Natural killer cell (primary cell): ENCODE results near the gene FURIN. TPM values are rescaled to one million over a fixed set of nuclear protein-coding genes. Genes with fewer than 3 reads are reported as not detected.
A peak's percentile ranks its signal among the peaks of the same experiment; 100 is the strongest.
"Not testable (repeated sequence)": the region's sequence is repeated elsewhere in the genome, so short reads cannot be mapped to it uniquely, and the experiment has no call there.

ENCODE experiments used
- ATAC-seq, 3 donors: fragments of 150-1000 bp in 2 of 3; fragments of 200-7000 bp in 1 of 3; cut with Tn5 transposase; 1 replicate in 1 of 3; 2 replicates in 2 of 3; pipeline ENCODE4 v1.10.0; 2021; ENCODE audit warnings: mild to moderate bottlenecking in 2 of 3, moderate library complexity in 2 of 3
- DNase-seq, 2 donors: peaks; one replicate each; pipeline versions ENCODE4 v3.0.0 to v3.0.0-alpha.2; 2013 to 2021; ENCODE audit warnings: mixed read lengths in 1 of 2
- H3K27ac ChIP-seq: one replicate; pipeline ENCODE4 v1.5.1; 2013; ENCODE audit warnings: mild to moderate bottlenecking, low read length
- H3K27me3 ChIP-seq: one replicate; pipeline ENCODE4 v1.6.1; 2013; ENCODE audit warnings: low read length; ENCODE audit not compliant: control insufficient read depth, insufficient read depth
- H3K36me3 ChIP-seq: one replicate; pipeline ENCODE4 v1.6.1; 2013; ENCODE audit warnings: low read length; ENCODE audit not compliant: control insufficient read depth, insufficient read depth
- H3K4me1 ChIP-seq: one replicate; pipeline ENCODE4 v1.6.1; 2013; ENCODE audit warnings: low read length; ENCODE audit not compliant: control insufficient read depth, insufficient read depth
- H3K4me3 ChIP-seq: one replicate; pipeline ENCODE4 v1.5.1; 2013; ENCODE audit warnings: low read length
- H3K9me3 ChIP-seq: one replicate; pipeline ENCODE4 v1.6.1; 2013; ENCODE audit warnings: low read length; ENCODE audit not compliant: control insufficient read depth, insufficient read depth
- H3K27ac Mint-ChIP-seq, 2 donors: one replicate each; pipeline ENCODE4 v1.8.0; 2022; ENCODE audit warnings: mild to moderate bottlenecking in 2 of 2, mixed read lengths in 2 of 2, moderate library complexity in 1 of 2
- H3K27me3 Mint-ChIP-seq, 2 donors: one replicate each; pipeline ENCODE4 v1.8.0; 2022; ENCODE audit warnings: low read depth in 2 of 2, mixed read lengths in 2 of 2
- H3K36me3 Mint-ChIP-seq: one replicate; pipeline ENCODE4 v1.8.0; 2022; ENCODE audit warnings: mixed read lengths
- H3K4me1 Mint-ChIP-seq, 2 donors: one replicate each; pipeline ENCODE4 v1.8.0; 2022; ENCODE audit warnings: mixed read lengths in 2 of 2
- H3K4me3 Mint-ChIP-seq: one replicate; pipeline ENCODE4 v1.8.0; 2022; ENCODE audit warnings: mild to moderate bottlenecking, moderate library complexity, mixed read lengths
- H3K9me3 Mint-ChIP-seq, 2 donors: one replicate each; pipeline ENCODE4 v1.8.0; 2022; ENCODE audit warnings: mixed read lengths in 2 of 2
- CTCF ChIP-seq: fragments of 200-600 bp; IDR thresholded peaks from one replicate; pipeline ENCODE4 v1.8.0; 2022; ENCODE audit warnings: antibody characterized with exemption
- WGBS: methylation state at CpG from one replicate; pipeline ENCODE4 v1.1.7; 2013; ENCODE audit warnings: missing lambda C conversion rate; ENCODE audit not compliant: insufficient coverage; 5-methylcytosine and 5-hydroxymethylcytosine counted together
- intact Hi-C: fragments of 100-400 bp; cut with micrococcal nuclease; formaldehyde crosslinking; loops from one replicate; pipeline ENCODE4 v1.14.2; 2022
- total RNA-seq, 4 donors: library from RNA; stranded (reverse); fragments of 120-200 nt in 1 of 4; gene quantifications; one replicate each; pipeline versions ENCODE4 v1.2.3 to v1.2.4, GENCODE V29; 2013 to 2022

The FURIN gene
- total RNA-seq, 3 donors from 2014 or later (not counting 1 experiment from before 2014, with no cell fraction given): 110 to 178 (median 172) TPM

- Histone ChIP-seq H3K9me3 (no peaks in the 10 kb centered on the region), H3K4me3 (no peak overlapping the region), H3K27ac (no peak overlapping the region), H3K4me1 (peaks cover 56% of the 10 kb centered on the region), H3K27me3 (no peaks in the 10 kb centered on the region), H3K36me3 (peaks cover 36% of the 10 kb centered on the region)
- DNase-seq: no peak
- Mint-ChIP-seq H3K27ac (peak overlapping the region; percentile 84 to 89), H3K9me3 (no peaks in the 10 kb centered on the region), H3K27me3 (no peaks in the 10 kb centered on the region), H3K4me1 (peaks cover 44 to 60% of the 10 kb centered on the region in 2 donors), H3K4me3 (peak overlapping the region; percentile 94), H3K36me3 (no peaks in the 10 kb centered on the region)
- intact Hi-C loops: loop anchor here (5.0 kb wide), 2 partner anchors 37 to 57 kb away; no protein-coding TSS in a partner anchor
- WGBS: 42% methylated on average over 15 of the region's 15 CpGs
- no peak for ATAC-seq
- TF ChIP-seq CTCF: no peak
These were observed 5.7 kb downstream of the FURIN start for GRCh38 chr15:90873998-90874605.

GRCh38 chr15:90874986-90875385 lies 6.6 kb downstream of the FURIN start:
- intact Hi-C loops: loop anchor here (5.0 kb wide), 2 partner anchors 38 to 58 kb away; no protein-coding TSS in a partner anchor
- Histone ChIP-seq H3K36me3 (peaks cover 45% of the 10 kb centered on the region), H3K4me1 (peaks cover 47% of the 10 kb centered on the region)
- ATAC-seq, H3K4me3 ChIP-seq, DNase-seq, H3K9me3 ChIP-seq, H3K27me3 ChIP-seq, H3K36me3 Mint-ChIP-seq, H3K27ac ChIP-seq, H3K9me3 Mint-ChIP-seq, H3K27me3 Mint-ChIP-seq: not testable (repeated sequence)
- H3K27ac Mint-ChIP-seq: peak overlapping the region in 1 of 2 donors; percentile 89
- peak overlapping the region; percentile 56 for H3K4me3 Mint-ChIP-seq
- H3K4me1 Mint-ChIP-seq: peaks cover 37 to 51% of the 10 kb centered on the region in 2 donors
- WGBS: 81% methylated on average over 9 of the region's 9 CpGs

GRCh38 chr15:90875549-90875981 lies 7.2 kb downstream of the FURIN start:
- Mint-ChIP-seq H3K36me3 (no peaks in the 10 kb centered on the region), H3K27ac (peak overlapping the region in 1 of 2 donors; percentile 78), H3K27me3 (no peaks in the 10 kb centered on the region), H3K4me3 (no peak overlapping the region), H3K4me1 (peaks cover 31 to 45% of the 10 kb centered on the region in 2 donors), H3K9me3 (no peaks in the 10 kb centered on the region)
- DNase-seq: no peak
- Histone ChIP-seq H3K27me3 (no peaks in the 10 kb centered on the region), H3K9me3 (no peaks in the 10 kb centered on the region), H3K27ac (no peak overlapping the region), H3K4me1 (peaks cover 41% of the 10 kb centered on the region), H3K4me3 (no peak overlapping the region), H3K36me3 (peaks cover 51% of the 10 kb centered on the region)
- TF ChIP-seq CTCF: no peak
- ATAC-seq: no peak
- intact Hi-C loops: no loop called here
- WGBS: 90% methylated on average over 12 of the region's 12 CpGs

- TF ChIP-seq CTCF: no peak
- Mint-ChIP-seq H3K36me3 (no peaks in the 10 kb centered on the region), H3K4me1 (peaks cover 27 to 40% of the 10 kb centered on the region in 2 donors), H3K4me3 (no peak overlapping the region), H3K9me3 (no peaks in the 10 kb centered on the region), H3K27me3 (no peaks in the 10 kb centered on the region), H3K27ac (peak overlapping the region; percentile 69 to 78)
- Histone ChIP-seq H3K27ac (no peak overlapping the region), H3K27me3 (no peaks in the 10 kb centered on the region), H3K4me3 (no peak overlapping the region), H3K36me3 (peaks cover 56% of the 10 kb centered on the region), H3K4me1 (peaks cover 37% of the 10 kb centered on the region), H3K9me3 (no peaks in the 10 kb centered on the region)
- DNase-seq (no peak), ATAC-seq (no peak)
- intact Hi-C loops: no loop called here
- WGBS: 92% methylated on average over 20 of the region's 20 CpGs
These were observed 7.7 kb downstream of the FURIN start for GRCh38 chr15:90876046-90876445.
